ENCODE data around the gene RNU1-1.
"Not testable (repeated sequence)": the region's sequence is repeated elsewhere in the genome, so short reads cannot be mapped to it uniquely, and the experiment has no call there.

The RNU1-1 gene

DNA sequence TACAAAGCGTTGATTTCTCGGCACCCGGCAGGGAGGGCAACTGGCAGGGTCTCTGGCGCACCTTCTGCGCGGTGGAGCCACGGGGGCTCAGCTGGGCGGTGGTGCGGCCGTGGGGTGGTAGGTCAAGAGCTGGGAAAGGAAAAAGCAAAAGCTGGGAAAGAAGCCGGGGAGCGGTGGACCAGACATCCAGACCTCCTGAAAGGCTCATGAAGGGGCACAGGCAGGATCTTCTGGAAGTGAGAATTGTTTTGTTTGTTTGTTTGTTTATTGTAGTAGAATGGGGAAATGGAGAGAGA lies 7.2 kb upstream of the RNU1-1 start:
- Histone ChIP-seq H3K4me3 (ENCODE audit: control insufficient read depth in 1 of 7, extremely low read depth in 1 of 7, insufficient read depth in 4 of 7, low read depth in 2 of 7, low read length in 6 of 7) (peak overlapping the region in 1 of 7 experiments; percentile 52), H3K36me3 (ENCODE audit: control insufficient read depth in 4 of 4, insufficient read depth in 4 of 4, low read length in 3 of 4) (no peaks in the 10 kb centered on the region), H3K9me3 (ENCODE audit: control extremely low read depth in 1 of 5, control insufficient read depth in 4 of 5, insufficient read depth in 2 of 5, low read depth in 1 of 5, low read length in 4 of 5) (no peaks in the 10 kb centered on the region), H3K27ac (ENCODE audit: insufficient read depth in 1 of 2, low read depth in 1 of 2, low read length in 2 of 2, poor library complexity in 1 of 2, severe bottlenecking in 2 of 2) (no peak overlapping the region), H3K27me3 (replicated peaks in 2 of 5; ENCODE audit: control insufficient read depth in 4 of 5, insufficient read depth in 5 of 5, low read length in 4 of 5) (peaks cover 2 to 28% (median 10%) of the 10 kb centered on the region in 5 experiments), H3K4me1 (ENCODE audit: control extremely low read depth in 1 of 4, control insufficient read depth in 4 of 4, insufficient read depth in 4 of 4, low read length in 3 of 4) (peaks cover 0 to 3% (median under 1%) of the 10 kb centered on the region in 4 experiments)
- WGBS (ENCODE audit: insufficient coverage): 80% methylated on average over 10 of the region's 12 CpGs
- ChIA-PET CTCF (no interaction called here), POLR2A (no interaction called here)
- no peak for DNase-seq

- 39% methylated on average over 38 of the region's 48 CpGs for WGBS (ENCODE audit: insufficient coverage)
- CTCF ChIA-PET; H3K4me1 ChIP-seq (ENCODE audit: control extremely low read depth in 1 of 4, control insufficient read depth in 4 of 4, insufficient read depth in 4 of 4, low read length in 3 of 4); H3K27ac ChIP-seq (ENCODE audit: insufficient read depth in 1 of 2, low read depth in 1 of 2, low read length in 2 of 2, poor library complexity in 1 of 2, severe bottlenecking in 2 of 2); POLR2A ChIA-PET; H3K36me3 ChIP-seq (ENCODE audit: control insufficient read depth in 4 of 4, insufficient read depth in 4 of 4, low read length in 3 of 4); H3K9me3 ChIP-seq (ENCODE audit: control extremely low read depth in 1 of 5, control insufficient read depth in 4 of 5, insufficient read depth in 2 of 5, low read depth in 1 of 5, low read length in 4 of 5): not testable (repeated sequence)
- Histone ChIP-seq H3K4me3 (ENCODE audit: control insufficient read depth in 1 of 7, extremely low read depth in 1 of 7, insufficient read depth in 4 of 7, low read depth in 2 of 7, low read length in 6 of 7) (peak overlapping the region in 3 of 7 experiments; percentile 11 to 52 (median 49)), H3K27me3 (replicated peaks in 2 of 5; ENCODE audit: control insufficient read depth in 4 of 5, insufficient read depth in 5 of 5, low read length in 4 of 5) (peaks cover 2 to 28% (median 7%) of the 10 kb centered on the region in 5 experiments)
- peak in 1 of 3 donors; percentile 11 for DNase-seq
Measured at GRCh38 chr1:16520435-16521287, 6.6 kb upstream of the RNU1-1 start.

DNA sequence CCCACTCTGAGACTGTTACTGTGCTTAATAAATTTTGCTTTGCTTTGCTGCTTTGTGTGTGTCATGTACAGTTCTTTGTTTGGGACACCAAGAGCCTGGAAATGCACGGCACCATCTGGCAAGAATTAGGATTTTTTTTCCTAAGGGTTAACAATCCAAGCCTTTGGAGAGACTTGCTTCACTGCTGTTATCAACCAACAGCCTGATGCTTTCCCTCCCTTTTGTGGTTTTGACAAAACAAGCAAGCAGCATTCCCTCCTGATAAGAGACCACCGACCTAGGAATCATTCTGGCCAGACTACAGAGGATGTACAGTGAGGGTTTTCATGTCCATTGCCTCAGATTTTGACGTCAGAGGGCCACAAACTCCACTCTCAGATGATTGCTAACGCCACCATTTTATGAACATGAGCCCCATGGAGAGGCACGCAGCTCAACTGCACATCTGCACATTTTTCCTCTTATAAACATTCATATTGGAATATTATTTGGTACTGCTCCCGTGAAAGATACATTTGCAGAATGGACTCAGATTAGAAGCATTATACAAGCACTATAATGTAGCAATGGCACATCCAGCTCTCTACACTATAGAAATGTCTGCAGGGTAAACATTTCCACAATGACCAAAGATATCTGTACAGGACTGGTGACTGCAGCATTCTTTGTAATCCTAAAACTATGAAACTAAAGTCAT lies 5.3 kb upstream of the RNU1-1 start:
- CTCF ChIA-PET; H3K4me1 ChIP-seq (ENCODE audit: control extremely low read depth in 1 of 4, control insufficient read depth in 4 of 4, insufficient read depth in 4 of 4, low read length in 3 of 4); DNase-seq; H3K4me3 ChIP-seq (ENCODE audit: control insufficient read depth in 1 of 7, extremely low read depth in 1 of 7, insufficient read depth in 4 of 7, low read depth in 2 of 7, low read length in 6 of 7); H3K9me3 ChIP-seq (ENCODE audit: control extremely low read depth in 1 of 5, control insufficient read depth in 4 of 5, insufficient read depth in 2 of 5, low read depth in 1 of 5, low read length in 4 of 5); H3K36me3 ChIP-seq (ENCODE audit: control insufficient read depth in 4 of 4, insufficient read depth in 4 of 4, low read length in 3 of 4); H3K27ac ChIP-seq (ENCODE audit: insufficient read depth in 1 of 2, low read depth in 1 of 2, low read length in 2 of 2, poor library complexity in 1 of 2, severe bottlenecking in 2 of 2); POLR2A ChIA-PET: not testable (repeated sequence)
- WGBS (ENCODE audit: insufficient coverage): 80% methylated on average over 1 of the region's 6 CpGs
- H3K27me3 ChIP-seq (replicated peaks in 2 of 5; ENCODE audit: control insufficient read depth in 4 of 5, insufficient read depth in 5 of 5, low read length in 4 of 5): peaks cover 2 to 28% (median 7%) of the 10 kb centered on the region in 5 experiments

GRCh38 chr1:16518913-16519254 lies 4.8 kb upstream of the RNU1-1 start:
- CTCF ChIA-PET; H3K27ac ChIP-seq (ENCODE audit: insufficient read depth in 1 of 2, low read depth in 1 of 2, low read length in 2 of 2, poor library complexity in 1 of 2, severe bottlenecking in 2 of 2): not testable (repeated sequence)
- no CpG with 5 or more reads among the region's 3 CpGs for WGBS (ENCODE audit: insufficient coverage)

GRCh38 chr1:16516694-16517410 lies 2.8 kb upstream of the RNU1-1 start:
- 77% methylated on average over 4 of the region's 5 CpGs for whole genome bisulfite sequencing (ENCODE audit: insufficient coverage)
- H3K9me3 ChIP-seq (ENCODE audit: control extremely low read depth in 1 of 5, control insufficient read depth in 4 of 5, insufficient read depth in 2 of 5, low read depth in 1 of 5, low read length in 4 of 5); H3K4me1 ChIP-seq (ENCODE audit: control extremely low read depth in 1 of 4, control insufficient read depth in 4 of 4, insufficient read depth in 4 of 4, low read length in 3 of 4); H3K4me3 ChIP-seq (ENCODE audit: control insufficient read depth in 1 of 7, extremely low read depth in 1 of 7, insufficient read depth in 4 of 7, low read depth in 2 of 7, low read length in 6 of 7); H3K36me3 ChIP-seq (ENCODE audit: control insufficient read depth in 4 of 4, insufficient read depth in 4 of 4, low read length in 3 of 4); H3K27ac ChIP-seq (ENCODE audit: insufficient read depth in 1 of 2, low read depth in 1 of 2, low read length in 2 of 2, poor library complexity in 1 of 2, severe bottlenecking in 2 of 2); CTCF ChIA-PET; POLR2A ChIA-PET: not testable (repeated sequence)
- H3K27me3 ChIP-seq (replicated peaks in 2 of 5; ENCODE audit: control insufficient read depth in 4 of 5, insufficient read depth in 5 of 5, low read length in 4 of 5): peaks cover 2 to 25% (median 7%) of the 10 kb centered on the region in 5 experiments
- peak in 2 of 3 donors; percentile 23 to 43 for DNase-seq

More at GRCh38 chr1:16518913-16519254, 4.8 kb upstream of the RNU1-1 start:
- H3K36me3 ChIP-seq (ENCODE audit: control insufficient read depth in 4 of 4, insufficient read depth in 4 of 4, low read length in 3 of 4); H3K4me3 ChIP-seq (ENCODE audit: control insufficient read depth in 1 of 7, extremely low read depth in 1 of 7, insufficient read depth in 4 of 7, low read depth in 2 of 7, low read length in 6 of 7); H3K9me3 ChIP-seq (ENCODE audit: control extremely low read depth in 1 of 5, control insufficient read depth in 4 of 5, insufficient read depth in 2 of 5, low read depth in 1 of 5, low read length in 4 of 5); H3K4me1 ChIP-seq (ENCODE audit: control extremely low read depth in 1 of 4, control insufficient read depth in 4 of 4, insufficient read depth in 4 of 4, low read length in 3 of 4); POLR2A ChIA-PET; DNase-seq: not testable (repeated sequence)
- H3K27me3 ChIP-seq (replicated peaks in 2 of 5; ENCODE audit: control insufficient read depth in 4 of 5, insufficient read depth in 5 of 5, low read length in 4 of 5): peaks cover 2 to 28% (median 7%) of the 10 kb centered on the region in 5 experiments

DNA sequence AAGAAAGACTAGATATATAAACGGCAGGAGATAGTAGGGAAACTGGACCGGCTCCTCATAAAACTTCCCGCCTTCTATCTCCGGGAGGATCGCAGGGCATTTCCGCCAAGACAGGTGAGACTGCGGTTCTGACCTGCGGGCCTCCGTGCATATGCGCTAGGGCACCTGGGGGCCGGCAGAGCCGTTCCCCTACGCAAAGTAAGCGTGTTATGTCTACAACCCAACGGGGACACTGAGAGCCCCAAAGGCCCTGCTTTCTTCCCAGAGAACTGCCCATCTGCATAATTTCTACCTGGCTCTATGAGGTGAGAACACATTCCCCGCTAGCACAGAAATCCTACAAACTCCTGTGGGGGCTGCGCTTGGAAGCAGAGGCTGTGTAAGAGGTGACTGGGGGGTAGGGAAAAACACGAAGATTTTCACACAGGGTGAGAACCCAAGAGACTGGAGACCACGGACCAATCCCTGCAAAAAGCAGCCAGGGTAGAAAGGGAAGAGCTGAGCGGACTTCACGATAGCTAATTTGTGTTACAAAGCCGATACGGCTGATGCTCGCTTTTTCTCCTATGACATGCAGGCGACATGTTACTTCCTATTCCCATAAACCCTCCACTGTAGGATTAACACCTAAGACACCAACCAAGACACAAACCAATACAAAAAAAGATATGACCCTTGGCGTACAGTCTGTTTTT lies 526 bp downstream of the RNU1-1 start:
- POLR2A ChIA-PET: interaction anchor here (0.7 to 1.6 kb wide), 7 partner anchors 108 to 1005 kb away, joined by 3 to 9 read pairs (median 4); partner anchors contain the start of gene RNU1-2
- H3K4me1 ChIP-seq (ENCODE audit: control extremely low read depth in 1 of 4, control insufficient read depth in 4 of 4, insufficient read depth in 4 of 4, low read length in 3 of 4); H3K9me3 ChIP-seq (ENCODE audit: control extremely low read depth in 1 of 5, control insufficient read depth in 4 of 5, insufficient read depth in 2 of 5, low read depth in 1 of 5, low read length in 4 of 5); H3K27me3 ChIP-seq (replicated peaks in 2 of 5; ENCODE audit: control insufficient read depth in 4 of 5, insufficient read depth in 5 of 5, low read length in 4 of 5); H3K36me3 ChIP-seq (ENCODE audit: control insufficient read depth in 4 of 4, insufficient read depth in 4 of 4, low read length in 3 of 4); CTCF ChIA-PET; H3K4me3 ChIP-seq (ENCODE audit: control insufficient read depth in 1 of 7, extremely low read depth in 1 of 7, insufficient read depth in 4 of 7, low read depth in 2 of 7, low read length in 6 of 7): not testable (repeated sequence)
- WGBS (ENCODE audit: insufficient coverage): no CpG with 5 or more reads among the region's 26 CpGs
- peak; percentile 86 to 97 (median 91) for DNase-seq
- peak overlapping the region in 1 of 2 experiments; percentile 98 for H3K27ac ChIP-seq (ENCODE audit: insufficient read depth in 1 of 2, low read depth in 1 of 2, low read length in 2 of 2, poor library complexity in 1 of 2, severe bottlenecking in 2 of 2)

All from common myeloid progenitor, CD34-positive (primary cell).